Measurements from ENCODE around the gene RETN.
A peak's percentile ranks its signal among the peaks of the same experiment; 100 is the strongest.

RETN gene

DNA sequence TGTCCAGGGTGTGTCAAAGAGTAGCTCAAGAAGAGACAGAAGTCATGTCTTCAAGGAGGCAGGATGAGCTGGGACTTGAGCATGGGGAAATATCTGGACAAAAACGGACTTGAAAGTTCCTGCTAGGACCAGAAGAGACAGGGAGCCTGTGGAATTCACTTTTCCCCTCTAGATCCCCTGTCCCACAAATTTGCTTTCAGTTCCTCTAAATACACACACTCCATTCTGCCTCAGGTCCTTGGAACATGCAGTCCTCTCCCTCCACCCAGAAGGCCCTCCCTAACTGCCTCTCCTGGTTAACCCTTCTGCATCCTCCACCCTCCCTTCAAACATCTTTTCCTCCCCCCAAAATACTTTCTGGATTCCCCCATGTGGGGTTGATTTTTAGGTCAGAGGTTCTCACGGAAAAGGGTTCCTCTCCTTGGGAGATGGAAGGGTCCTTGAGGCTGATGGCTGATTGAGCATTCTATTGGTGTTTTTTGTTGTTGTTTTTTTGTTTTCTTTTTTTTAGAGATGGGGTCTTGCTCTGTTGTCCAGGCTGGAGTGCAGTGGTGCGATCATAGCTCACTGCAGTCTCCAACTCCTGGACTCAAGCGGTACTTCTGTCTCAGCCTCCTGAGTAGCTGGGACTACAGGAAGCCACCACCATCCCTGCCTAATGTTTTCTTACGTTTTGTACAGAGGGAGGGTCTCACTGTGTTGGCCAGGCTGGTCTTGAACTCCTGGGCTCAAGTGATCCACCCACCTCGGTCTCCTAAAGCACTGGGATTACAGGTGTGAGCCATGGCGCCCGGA lies 6.9 kb upstream of the RETN start:
- no peak for DNase-seq

DNA sequence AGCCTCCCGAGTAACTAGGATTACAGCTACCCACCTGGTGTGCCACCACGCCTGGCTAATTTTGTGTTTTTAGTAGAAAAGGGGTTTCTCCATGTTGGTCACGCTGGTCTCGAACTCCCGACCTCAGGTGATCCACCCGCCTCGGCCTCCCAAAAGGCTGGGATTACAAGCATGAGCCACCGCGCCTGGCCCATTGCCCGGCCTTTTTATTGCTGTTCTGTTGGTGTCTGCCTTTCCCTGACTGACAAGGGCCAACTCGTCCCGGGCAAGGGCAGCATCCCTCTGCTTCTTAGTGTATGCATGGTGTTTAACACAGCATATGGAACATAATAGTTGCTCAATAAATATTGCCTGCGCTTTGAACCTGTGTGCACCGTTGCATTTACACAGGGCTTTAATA lies 6.2 kb upstream of the RETN start:
- no peak for DNase-seq

DNA sequence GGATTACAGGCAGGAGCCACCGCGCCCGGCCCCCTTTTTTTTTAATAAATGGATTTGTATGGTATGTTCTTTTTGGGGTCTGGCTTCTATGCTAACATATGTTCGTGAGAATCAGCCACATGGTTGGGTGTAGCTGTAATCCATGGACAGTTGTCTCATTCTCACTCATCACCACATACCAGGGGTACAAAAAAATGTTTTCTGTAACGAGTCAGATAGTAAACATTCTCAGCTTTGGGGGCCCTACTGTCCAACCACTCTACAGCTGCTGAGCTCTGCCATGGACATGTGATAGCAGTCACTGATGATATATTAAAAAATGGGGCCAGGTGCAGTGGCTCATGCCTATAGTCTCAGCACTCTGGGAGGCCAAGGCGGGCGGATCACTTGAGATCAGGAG lies 5.1 kb upstream of the RETN start:
- DNase-seq, result no peak

DNA sequence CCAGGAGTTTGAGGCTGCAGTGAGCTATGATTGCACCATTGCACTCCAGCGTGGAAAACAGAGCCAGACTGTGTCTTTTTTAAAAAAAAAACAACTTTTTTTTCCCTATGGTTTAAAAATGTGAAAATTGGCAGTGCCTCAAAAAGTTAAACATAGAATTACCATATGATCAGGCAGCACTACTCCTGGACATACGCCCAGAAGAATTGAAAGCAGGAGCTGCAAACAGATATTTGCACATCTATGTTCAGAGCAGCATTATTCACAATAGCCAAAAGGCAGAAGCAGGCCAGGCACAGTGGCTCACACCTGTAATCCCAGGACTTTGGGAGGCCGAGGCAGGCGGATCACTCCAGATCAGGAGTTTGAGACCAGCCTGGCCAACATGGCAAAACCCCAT lies 3.8 kb upstream of the RETN start:
- no peak for DNase-seq

DNA sequence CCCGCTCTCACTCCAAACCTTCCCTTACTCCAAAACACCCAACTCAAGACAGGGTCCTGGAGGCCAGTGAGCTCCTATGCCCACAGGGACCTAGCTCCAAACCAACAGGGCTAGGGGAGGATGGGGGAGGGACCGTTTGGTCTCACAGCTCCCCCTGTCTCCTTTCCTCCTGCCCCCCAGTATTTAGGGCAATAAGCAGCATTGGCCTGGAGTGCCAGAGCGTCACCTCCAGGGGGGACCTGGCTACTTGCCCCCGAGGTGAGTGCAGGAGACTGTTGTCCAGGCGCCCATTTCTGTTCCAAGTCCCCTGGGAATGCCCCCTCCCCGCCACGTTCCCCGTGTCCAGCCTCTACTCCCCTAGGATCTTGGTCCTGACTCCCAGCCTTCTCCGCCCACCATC lies 792 bp downstream of the RETN start:
- no peak for DNase-seq

DNA sequence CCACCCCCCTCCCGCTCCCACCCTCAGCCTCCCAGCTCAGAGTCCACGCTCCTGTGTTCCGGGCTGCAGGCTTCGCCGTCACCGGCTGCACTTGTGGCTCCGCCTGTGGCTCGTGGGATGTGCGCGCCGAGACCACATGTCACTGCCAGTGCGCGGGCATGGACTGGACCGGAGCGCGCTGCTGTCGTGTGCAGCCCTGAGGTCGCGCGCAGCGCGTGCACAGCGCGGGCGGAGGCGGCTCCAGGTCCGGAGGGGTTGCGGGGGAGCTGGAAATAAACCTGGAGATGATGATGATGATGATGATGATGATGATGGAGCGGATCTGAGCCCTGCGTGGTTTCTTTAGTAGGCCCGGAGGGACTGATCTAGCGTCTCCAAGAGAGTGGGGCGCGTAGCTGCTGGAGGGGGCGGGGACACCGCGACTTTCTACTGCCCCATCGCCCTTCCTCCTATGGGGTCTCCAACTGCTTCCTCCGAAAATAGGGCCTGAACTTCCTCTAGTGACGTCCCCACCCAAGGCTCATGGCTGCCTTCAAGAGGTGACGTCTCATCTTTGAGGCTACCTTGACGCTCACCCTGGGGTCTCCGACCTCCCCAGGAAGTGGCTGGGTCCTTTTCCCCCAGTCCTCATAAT lies 1.4 kb downstream of the RETN start:
- DNase-seq, result no peak

DNA sequence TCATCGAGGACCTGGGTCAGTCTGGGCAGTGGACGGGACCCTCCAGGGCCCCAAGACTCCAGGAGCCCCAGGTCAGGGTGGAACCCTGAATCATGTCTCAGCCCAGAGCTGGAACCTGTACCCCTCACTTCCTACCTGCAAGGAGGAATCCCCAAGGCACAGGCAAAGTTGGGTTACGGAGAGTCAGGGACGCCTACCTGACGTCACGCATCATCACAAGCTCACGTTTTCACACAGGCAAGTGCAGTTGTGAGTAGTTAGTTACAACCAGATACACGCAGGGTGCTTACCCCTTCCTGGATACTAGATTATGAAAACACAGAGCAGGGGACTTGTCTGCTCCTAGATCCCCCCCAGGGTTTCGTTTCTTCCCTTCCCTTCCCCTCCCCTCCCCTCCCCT lies 1.9 kb downstream of the RETN start:
- DNase-seq, result no peak

DNA sequence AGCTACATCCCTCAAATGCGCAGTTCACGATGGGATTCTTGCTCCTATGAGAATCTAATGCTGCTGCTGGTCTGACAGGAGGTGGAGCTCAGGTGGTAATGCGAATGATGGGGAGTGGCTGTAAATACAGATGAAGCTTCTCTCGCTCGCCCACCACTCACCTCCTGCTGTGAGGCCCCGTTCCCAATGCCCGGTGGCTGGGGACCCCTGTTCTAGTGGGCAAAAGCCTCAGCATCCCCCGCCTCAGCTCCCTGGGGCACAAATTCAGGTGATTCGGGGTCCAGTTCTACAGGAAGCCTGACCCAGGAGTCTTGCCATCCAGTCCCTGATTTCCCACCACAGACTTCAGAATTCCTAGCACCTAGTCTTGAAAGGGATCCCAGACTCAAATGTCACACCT lies 3.7 kb downstream of the RETN start:
- DNase-seq, result no peak

DNA sequence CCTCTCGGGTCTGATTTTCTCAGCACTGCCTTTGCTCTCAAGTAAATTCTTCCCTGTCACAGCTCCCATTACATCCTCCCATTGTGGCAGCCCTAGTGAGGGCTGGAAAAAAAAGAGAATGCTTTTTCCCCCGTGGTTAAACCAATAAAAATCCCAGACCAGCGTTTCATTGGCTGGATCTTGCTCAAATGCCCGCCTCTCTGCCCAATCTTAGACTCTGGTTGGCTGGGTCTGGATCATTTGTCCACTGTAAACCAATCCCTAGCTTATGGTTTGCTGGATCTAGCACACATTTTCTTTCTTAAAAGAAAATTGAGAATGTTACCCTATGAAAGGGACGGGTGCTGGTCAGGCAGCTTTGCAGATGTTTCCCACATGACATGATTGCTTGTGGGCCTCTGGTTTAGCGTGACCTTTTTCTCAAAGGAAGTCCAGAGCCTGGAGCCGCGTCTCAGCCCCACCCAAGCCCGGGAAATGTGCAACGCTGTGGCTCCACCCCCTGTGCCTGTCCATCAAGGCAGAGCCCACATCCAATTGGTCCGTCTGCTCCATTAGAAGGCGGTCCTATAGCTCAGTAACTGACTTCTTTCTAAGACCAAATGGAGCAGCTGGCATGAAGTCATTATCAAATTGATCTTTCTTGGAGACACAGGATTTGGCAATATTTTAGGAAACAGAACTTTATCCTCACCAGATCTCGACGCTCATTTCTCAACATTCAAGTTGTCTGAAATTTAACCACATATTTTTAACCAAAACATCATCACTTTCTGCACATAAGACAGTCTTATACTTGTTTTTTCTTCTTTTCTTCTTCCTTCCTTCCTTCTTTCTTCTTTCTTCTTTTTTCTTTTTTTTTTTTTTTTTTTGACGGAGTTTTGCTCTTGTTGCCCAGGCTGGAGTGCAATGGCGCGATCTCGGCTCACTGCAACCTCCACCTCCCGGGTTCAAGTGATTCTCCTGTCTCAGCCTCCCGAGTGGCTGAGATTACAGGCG lies 5.5 kb downstream of the RETN start:
- no peak for DNase-seq

DNA sequence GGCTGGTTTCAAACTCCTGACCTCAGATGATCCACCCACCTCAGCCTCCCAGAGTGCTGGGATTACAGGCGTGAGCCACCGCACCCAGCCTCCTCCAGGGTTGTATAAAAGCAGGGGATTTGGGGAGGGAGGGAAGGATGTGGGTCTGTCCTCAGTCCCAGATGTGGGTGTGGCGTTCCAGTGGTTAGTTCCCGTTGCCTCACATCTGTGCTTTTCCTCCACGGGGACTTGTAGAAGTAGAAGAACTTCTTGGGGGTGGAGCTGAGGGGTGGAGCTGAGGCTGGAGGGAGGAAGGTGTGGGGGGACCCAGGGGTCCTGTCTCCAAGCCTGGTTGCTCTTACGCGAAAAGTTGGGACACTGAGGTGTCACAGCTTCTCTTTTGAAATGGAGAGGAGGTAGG lies 7.5 kb downstream of the RETN start:
- DNase-seq, result no peak

DNA sequence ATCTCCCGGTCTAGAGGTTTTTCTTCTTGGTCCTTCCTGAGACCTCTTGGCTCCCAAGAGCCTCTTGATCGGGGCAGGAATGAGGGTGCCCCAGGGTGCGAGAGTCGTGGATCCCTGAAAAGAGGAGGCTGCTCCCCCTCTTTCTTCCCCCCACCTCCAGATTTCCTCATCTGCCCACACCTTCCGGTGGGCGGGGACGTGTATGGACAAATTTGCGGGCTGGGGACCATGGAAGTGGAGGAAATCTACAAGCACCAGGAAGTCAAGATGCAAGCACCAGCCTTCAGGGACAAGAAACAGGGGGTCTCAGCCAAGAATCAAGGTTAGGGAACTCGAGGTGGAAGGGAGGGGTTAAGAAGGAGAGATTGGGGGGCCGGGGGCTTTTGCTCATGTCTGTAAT lies 8.0 kb downstream of the RETN start, which contains the start of gene MCEMP1:
MCEMP1 (plus strand) TSS at position 237 of the 400 bp plus-strand sequence; CDS start at position 268, 31 bp downstream.
- DNase-seq, result no peak

DNA sequence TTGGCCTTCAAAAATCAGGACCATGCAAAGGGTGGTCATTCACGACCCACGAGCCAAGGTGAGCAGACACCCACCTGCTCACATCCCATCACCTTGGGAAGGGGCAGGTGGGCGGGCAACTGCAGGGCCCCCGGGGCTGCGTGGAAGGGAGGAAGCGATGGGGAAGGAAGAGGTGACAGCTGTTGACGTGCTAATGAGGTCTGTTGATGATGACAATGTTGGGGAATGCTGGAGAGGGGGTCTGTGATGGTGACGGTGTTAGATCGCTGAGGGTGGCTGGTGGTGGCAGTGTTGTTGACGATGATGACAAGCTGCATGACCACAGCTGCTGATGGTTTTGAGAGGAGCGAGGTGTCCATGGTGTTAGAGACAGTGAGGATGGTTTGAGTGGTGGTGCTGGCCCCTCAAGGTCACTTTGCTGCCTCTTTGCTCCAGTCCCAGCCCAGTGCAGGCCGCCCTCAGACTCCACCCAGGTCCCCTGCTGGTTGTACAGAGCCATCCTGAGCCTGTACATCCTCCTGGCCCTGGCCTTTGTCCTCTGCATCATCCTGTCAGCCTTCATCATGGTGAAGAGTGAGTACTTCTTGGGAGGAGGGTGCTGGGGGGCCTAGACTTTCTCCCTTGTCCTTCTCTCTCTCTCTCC lies 8.9 kb downstream of the RETN start:
- no peak for DNase-seq

DNA sequence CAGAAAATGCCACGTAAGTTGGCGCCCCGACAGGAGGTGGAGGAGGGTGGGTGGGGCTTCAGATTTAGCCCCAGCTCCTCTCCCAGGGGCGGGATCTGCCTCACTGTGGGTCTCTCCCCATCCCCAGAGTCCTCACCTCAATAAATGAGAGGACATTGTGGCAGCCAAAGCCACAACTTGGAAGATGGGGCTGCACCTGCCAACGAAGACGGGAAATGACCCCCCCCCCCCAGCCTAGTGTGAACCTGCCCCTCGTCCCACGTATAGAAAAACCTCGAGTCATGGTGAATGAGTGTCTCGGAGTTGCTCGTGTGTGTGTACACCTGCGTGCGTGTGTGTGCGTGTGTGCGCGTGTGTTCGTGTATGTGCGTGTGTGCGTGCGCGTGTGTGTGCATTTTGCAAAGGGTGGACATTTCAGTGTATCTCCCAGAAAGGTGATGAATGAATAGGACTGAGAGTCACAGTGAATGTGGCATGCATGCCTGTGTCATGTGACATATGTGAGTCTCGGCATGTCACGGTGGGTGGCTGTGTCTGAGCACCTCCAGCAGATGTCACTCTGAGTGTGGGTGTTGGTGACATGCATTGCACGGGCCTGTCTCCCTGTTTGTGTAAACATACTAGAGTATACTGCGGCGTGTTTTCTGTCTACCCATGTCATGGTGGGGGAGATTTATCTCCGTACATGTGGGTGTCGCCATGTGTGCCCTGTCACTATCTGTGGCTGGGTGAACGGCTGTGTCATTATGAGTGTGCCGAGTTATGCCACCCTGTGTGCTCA lies 10.3 kb downstream of the RETN start:
- DNase-seq, result no peak

DNA sequence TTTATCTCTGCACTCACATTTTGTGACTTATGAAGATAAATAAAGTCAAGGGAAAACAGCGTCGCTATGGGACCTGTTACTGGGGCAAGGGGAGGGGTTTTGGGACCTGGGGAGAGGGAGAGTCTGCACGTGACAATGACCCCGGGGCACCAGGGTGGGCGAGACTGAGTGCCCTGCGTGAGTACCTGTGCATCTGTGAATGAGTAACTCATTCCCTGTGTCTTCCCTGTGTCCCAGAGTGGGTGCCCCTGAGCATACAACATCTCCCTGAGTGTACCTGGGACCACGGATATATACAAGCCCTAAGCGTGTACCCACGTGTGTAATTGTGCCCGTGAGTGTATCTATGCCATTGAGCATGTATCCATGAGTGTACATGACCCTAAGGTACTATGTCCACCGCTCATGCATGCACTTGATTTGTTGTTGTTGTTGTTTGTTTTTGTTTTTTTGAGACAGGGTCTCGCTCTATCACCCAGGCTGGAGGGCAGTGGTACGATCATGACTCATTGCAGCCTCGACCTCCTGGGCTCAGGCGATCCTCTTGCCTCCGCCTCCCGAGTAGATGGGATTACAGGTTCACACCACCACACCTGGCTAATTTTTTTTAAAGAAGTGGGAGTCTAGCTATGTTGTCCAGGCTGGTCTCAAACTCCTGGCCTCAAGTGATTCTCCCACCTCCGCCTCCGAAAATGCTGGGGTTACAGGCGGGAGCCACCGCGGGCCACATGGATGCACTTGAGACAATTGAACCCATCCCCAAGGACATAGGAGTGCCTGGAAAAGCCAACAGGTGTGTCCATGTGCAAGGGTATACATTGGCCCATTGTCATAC lies 11.1 kb downstream of the RETN start:
- no peak for DNase-seq

DNA sequence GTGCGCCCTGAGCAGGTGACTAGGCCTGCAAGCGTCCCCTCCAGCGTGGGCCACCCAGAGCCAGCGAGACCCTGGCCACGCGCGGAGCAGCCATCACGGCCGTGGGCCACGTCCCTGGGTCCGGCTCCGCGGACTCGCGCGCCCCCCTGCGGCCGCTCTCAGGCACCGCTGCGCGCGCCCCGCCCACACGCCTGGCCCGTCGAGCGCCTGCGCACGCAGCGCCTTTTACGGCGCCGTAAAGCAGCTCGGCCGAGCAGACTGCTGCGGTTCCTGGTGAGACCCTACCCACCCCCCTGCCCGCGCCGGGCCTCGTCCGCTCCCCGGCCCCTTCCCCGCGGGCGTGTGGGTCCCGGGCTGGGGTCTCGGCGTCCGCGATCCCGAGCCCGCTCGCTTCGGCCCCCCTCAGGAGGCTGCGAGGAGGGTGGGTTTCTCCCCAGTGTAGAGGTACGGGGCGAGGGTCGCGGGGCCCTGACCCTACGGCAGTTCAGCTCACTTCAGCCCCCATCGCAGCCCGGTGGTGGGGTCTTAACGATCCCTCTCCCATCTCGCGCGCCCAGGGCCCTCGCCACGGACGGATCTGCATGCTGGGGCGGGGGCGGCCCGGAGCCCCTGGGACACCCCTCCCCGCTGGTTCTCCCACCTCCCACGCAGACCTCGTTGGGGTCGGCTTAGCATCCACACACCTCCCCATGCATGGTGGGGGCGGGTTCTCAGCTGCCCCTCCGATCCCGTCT lies 11.9 kb downstream of the RETN start, which contains the start of gene TRAPPC5:
TRAPPC5 (plus strand) TSS at position 228 of the 734 bp plus-strand sequence. CDS start 1,421 bp downstream, outside the sequence.
- peak; percentile 36 for DNase-seq

DNA sequence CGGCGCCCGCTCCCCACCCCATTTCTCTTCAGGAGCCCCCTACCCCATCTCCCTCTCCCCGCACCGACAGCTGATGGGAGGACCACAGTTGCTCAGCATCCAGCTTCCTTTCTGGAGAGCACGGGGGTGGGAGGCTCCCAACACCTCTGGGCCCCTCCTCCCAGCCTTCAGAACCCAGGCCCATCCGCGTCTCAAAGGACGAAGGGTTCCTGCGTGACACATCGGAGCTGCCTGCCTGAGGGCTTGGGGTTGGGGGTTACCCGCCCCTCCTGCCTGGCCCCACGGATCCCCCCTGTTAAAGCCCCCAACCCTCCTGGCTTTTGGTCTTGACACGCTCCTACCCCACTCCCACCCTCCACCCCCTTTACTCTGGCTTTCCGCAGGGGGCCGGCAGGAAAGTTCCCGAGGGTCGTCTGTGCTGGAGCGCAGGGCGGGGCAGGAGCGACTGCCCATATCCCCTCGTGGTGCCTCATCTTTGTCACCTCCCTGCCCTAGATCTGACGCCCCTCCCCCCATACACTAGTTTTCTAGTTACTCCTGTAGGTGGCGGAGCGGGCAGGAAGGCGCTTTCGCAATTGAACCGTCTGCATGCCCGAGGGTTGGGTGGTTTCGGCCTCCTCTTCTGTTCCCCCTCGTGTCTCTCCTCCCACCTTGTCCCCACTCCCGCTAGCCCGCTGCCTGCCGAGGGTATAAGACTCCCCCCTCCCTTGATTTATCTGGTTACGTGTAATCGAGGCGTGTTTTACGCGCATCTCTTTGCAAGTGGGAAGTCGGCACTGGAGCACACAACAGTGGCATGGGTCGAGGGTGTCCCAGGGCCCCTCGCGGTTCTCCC lies 12.7 kb downstream of the RETN start:
- DNase-seq, result no peak

DNA sequence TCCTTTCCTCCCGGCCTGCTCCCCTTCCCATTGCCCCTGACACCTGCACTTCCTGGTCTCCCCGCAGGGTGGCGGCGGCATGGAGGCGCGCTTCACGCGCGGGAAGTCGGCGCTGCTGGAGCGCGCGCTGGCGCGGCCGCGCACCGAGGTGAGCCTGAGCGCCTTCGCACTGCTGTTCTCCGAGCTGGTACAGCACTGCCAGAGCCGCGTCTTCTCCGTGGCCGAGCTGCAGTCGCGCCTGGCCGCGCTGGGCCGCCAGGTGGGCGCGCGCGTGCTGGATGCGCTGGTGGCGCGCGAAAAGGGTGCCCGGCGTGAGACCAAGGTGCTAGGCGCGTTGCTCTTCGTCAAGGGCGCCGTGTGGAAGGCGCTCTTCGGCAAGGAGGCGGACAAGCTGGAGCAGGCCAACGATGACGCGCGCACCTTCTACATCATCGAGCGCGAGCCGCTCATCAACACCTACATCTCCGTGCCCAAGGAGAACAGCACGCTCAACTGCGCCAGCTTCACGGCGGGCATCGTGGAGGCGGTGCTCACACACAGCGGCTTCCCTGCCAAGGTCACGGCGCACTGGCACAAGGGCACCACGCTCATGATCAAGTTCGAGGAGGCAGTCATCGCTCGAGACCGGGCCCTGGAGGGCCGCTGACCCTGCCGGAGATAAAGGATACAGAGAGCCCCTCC lies 13.5 kb downstream of the RETN start:
- DNase-seq, result no peak

Measured in GOT3 (cell line).